Activated CD4-positive, alpha-beta T cell treated with anti-CD3 and anti-CD28 coated beads for 36 hours (primary cell): ENCODE results near the gene TEX19. TPM values are rescaled to one million over a fixed set of nuclear protein-coding genes. Genes with fewer than 3 reads are reported as not detected.
"Not testable (repeated sequence)": the region's sequence is repeated elsewhere in the genome, so short reads cannot be mapped to it uniquely, and the experiment has no call there.

Experiments
- ATAC-seq: fragments of 200-7000 bp; cut with Tn5 transposase; one replicate; pipeline ENCODE4 v1.10.0; 2021; ENCODE audit warnings: mild to moderate bottlenecking, moderate library complexity
- CTCF ChIA-PET: fragments of 350-600 bp; sonication (Branson Sonifier 250); formaldehyde crosslinking; loops from one replicate; lab custom pipeline; 2021; ENCODE audit warnings: antibody characterized with exemption; lab: Charles Lee
- POLR2A ChIA-PET: fragments of 350-600 bp; sonication (Branson Sonifier 250); formaldehyde crosslinking; loops from one replicate; lab custom pipeline; 2021; ENCODE audit warnings: antibody characterized with exemption, inconsistent platforms; lab: Charles Lee
- DNase-seq: peaks from one replicate; pipeline ENCODE4 v3.0.0-alpha.2; 2020
- H3K27ac Mint-ChIP-seq: one replicate; pipeline ENCODE4 v1.8.0; 2021; ENCODE audit warnings: mixed read lengths
- H3K27me3 Mint-ChIP-seq: one replicate; pipeline ENCODE4 v1.8.0; 2021; ENCODE audit warnings: mixed read lengths
- H3K36me3 Mint-ChIP-seq: one replicate; pipeline ENCODE4 v1.8.0; 2021; ENCODE audit warnings: low read depth, mixed read lengths
- H3K4me1 Mint-ChIP-seq: one replicate; pipeline ENCODE4 v1.8.0; 2021; ENCODE audit warnings: mixed read lengths
- H3K4me3 Mint-ChIP-seq: one replicate; pipeline ENCODE4 v1.8.0; 2021; ENCODE audit warnings: mild to moderate bottlenecking, moderate library complexity, mixed read lengths
- H3K9me3 Mint-ChIP-seq: one replicate; pipeline ENCODE4 v1.8.0; 2021; ENCODE audit warnings: low read depth, mixed read lengths
- intact Hi-C, 2 experiments: fragments of 100-400 bp; cut with DNase I in 1 of 2; cut with micrococcal nuclease in 1 of 2; formaldehyde crosslinking; loops; one replicate each; pipeline versions ENCODE4 v1.14.2 to v1.15.1; 2022 to 2024; cut with DNase I, micrococcal nuclease
- total RNA-seq, 2 experiments: library from RNA; stranded (reverse); gene quantifications; one replicate each; pipeline ENCODE4 v1.2.3, GENCODE V29; 2021

Gene TEX19
- total RNA-seq, 2 experiments from 2014 or later: not detected

- H3K36me3 Mint-ChIP-seq: no peaks in the 10 kb centered on the region
- ATAC-seq (no peak), DNase-seq (no peak)
- H3K9me3 Mint-ChIP-seq: no peaks in the 10 kb centered on the region
- intact Hi-C loops: no loop called here
- POLR2A ChIA-PET: no interaction called here
- CTCF ChIA-PET: interaction anchor here (0.7 kb wide), 1 partner anchor 29 kb away, joined by 3 read pairs; no protein-coding TSS in a partner anchor
- no peak overlapping the region for H3K4me3 Mint-ChIP-seq
- H3K4me1 Mint-ChIP-seq: peaks cover 15% of the 10 kb centered on the region
- H3K27ac Mint-ChIP-seq: no peak overlapping the region
- H3K27me3 Mint-ChIP-seq: peaks cover 40% of the 10 kb centered on the region
Measured at GRCh38 chr17:82372249-82373071, 13.4 kb downstream of the TEX19 start.

GRCh38 chr17:82373072-82373452, 14.0 kb downstream of the TEX19 start:
- H3K9me3 Mint-ChIP-seq, intact Hi-C loops, DNase-seq, POLR2A ChIA-PET, ATAC-seq, H3K4me3 Mint-ChIP-seq, H3K36me3 Mint-ChIP-seq, H3K27ac Mint-ChIP-seq: not testable (repeated sequence)
- peaks cover 15% of the 10 kb centered on the region for H3K4me1 Mint-ChIP-seq
- H3K27me3 Mint-ChIP-seq: peaks cover 38% of the 10 kb centered on the region
- CTCF ChIA-PET: interaction anchor here (0.7 kb wide), 1 partner anchor 29 kb away, joined by 3 read pairs; no protein-coding TSS in a partner anchor

GRCh38 chr17:82373731-82374625, 14.9 kb downstream of the TEX19 start:
- H3K4me1 Mint-ChIP-seq: peaks cover 15% of the 10 kb centered on the region
- no peak for DNase-seq
- H3K27ac Mint-ChIP-seq: no peak overlapping the region
- intact Hi-C loops: no loop called here
- no peak for ATAC-seq
- ChIA-PET POLR2A (no interaction called here), CTCF (no interaction called here)
- no peaks in the 10 kb centered on the region for H3K9me3 Mint-ChIP-seq
- H3K36me3 Mint-ChIP-seq: no peaks in the 10 kb centered on the region
- H3K27me3 Mint-ChIP-seq: peaks cover 41% of the 10 kb centered on the region
- no peak overlapping the region for H3K4me3 Mint-ChIP-seq

- Mint-ChIP-seq H3K27me3 (peaks cover 37% of the 10 kb centered on the region), H3K4me1 (peaks cover 15% of the 10 kb centered on the region), H3K36me3 (no peaks in the 10 kb centered on the region), H3K27ac (no peak overlapping the region), H3K4me3 (no peak overlapping the region), H3K9me3 (no peaks in the 10 kb centered on the region)
- ChIA-PET CTCF (no interaction called here), POLR2A (no interaction called here)
- intact Hi-C loops: no loop called here
- ATAC-seq: no peak
- no peak for DNase-seq
Measured at GRCh38 chr17:82374626-82375331, 15.7 kb downstream of the TEX19 start.

- CTCF ChIA-PET: no interaction called here
- Mint-ChIP-seq H3K4me1 (peaks cover 17% of the 10 kb centered on the region), H3K9me3 (no peaks in the 10 kb centered on the region), H3K27me3 (peaks cover 38% of the 10 kb centered on the region), H3K27ac (no peak overlapping the region), H3K4me3 (no peak overlapping the region), H3K36me3 (no peaks in the 10 kb centered on the region)
- ATAC-seq (no peak), DNase-seq (no peak)
- intact Hi-C loops: no loop called here
- POLR2A ChIA-PET: no interaction called here
Measured at GRCh38 chr17:82375359-82376041, 16.5 kb downstream of the TEX19 start.

GRCh38 chr17:82376042-82376730, 17.1 kb downstream of the TEX19 start:
- DNase-seq: no peak
- Mint-ChIP-seq H3K36me3 (no peaks in the 10 kb centered on the region), H3K4me3 (no peak overlapping the region), H3K4me1 (peaks cover 10% of the 10 kb centered on the region), H3K9me3 (no peaks in the 10 kb centered on the region), H3K27me3 (peaks cover 33% of the 10 kb centered on the region), H3K27ac (no peak overlapping the region)
- intact Hi-C loops: no loop called here
- no peak for ATAC-seq
- ChIA-PET CTCF (interaction anchor here (0.6 kb wide), 1 partner anchor 30 kb away, joined by 5 read pairs; no protein-coding TSS in a partner anchor), POLR2A (no interaction called here)

- POLR2A ChIA-PET, H3K9me3 Mint-ChIP-seq, intact Hi-C loops, H3K4me3 Mint-ChIP-seq, DNase-seq, ATAC-seq, H3K36me3 Mint-ChIP-seq, CTCF ChIA-PET, H3K27ac Mint-ChIP-seq: not testable (repeated sequence)
- Mint-ChIP-seq H3K27me3 (peaks cover 37% of the 10 kb centered on the region), H3K4me1 (peaks cover 10% of the 10 kb centered on the region)
Measured at GRCh38 chr17:82377294-82377693, 18.2 kb downstream of the TEX19 start.

GRCh38 chr17:82377924-82378740, 19.1 kb downstream of the TEX19 start:
- POLR2A ChIA-PET: no interaction called here
- Mint-ChIP-seq H3K4me3 (no peak overlapping the region), H3K27me3 (peaks cover 28% of the 10 kb centered on the region), H3K4me1 (peaks cover 3% of the 10 kb centered on the region), H3K36me3 (no peaks in the 10 kb centered on the region), H3K9me3 (no peaks in the 10 kb centered on the region), H3K27ac (no peak overlapping the region)
- CTCF ChIA-PET: interaction anchor here (0.6 kb wide), 1 partner anchor 498 kb away, joined by 4 read pairs; no protein-coding TSS in a partner anchor
- DNase-seq (no peak), ATAC-seq (no peak)
- intact Hi-C loops: no loop called here

- intact Hi-C loops: no loop called here
- ChIA-PET POLR2A (no interaction called here), CTCF (interaction anchor here (0.6 kb wide), 1 partner anchor 498 kb away, joined by 4 read pairs; no protein-coding TSS in a partner anchor)
- Mint-ChIP-seq H3K27ac (no peak overlapping the region), H3K9me3 (no peaks in the 10 kb centered on the region), H3K36me3 (no peaks in the 10 kb centered on the region), H3K4me3 (no peak overlapping the region), H3K27me3 (peaks cover 24% of the 10 kb centered on the region), H3K4me1 (peaks cover 3% of the 10 kb centered on the region)
- ATAC-seq (no peak), DNase-seq (no peak)
Measured at GRCh38 chr17:82378741-82379021, 19.6 kb downstream of the TEX19 start.
